K562 (cell line): ENCODE data around the gene SLC2A13. TPM values are rescaled to one million over a fixed set of nuclear protein-coding genes. Genes with fewer than 3 reads are reported as not detected.

ENCODE experiments used
- ATAC-seq: fragments of 200-7000 bp; cut with Tn5 transposase; 3 replicates; pipeline ENCODE4 v1.9.1; 2020; ENCODE audit warnings: moderate library complexity
- BruUV-seq: library from RNA; stranded (reverse); fragments of 400-500 nt; replicated peaks from 2 replicates; lab custom pipeline; 2021; lab: Mats Ljungman, UMichigan
- CTCF ChIA-PET: fragments of 300-600 bp; formaldehyde crosslinking; extraction: SDS; loops from one replicate; lab custom pipeline; 2021; ENCODE audit warnings: low intra/inter-chr PET ratio; lab: Yijun Ruan, JAX
- POLR2A ChIA-PET: fragments of 300-600, 350-650 bp; sonication (Branson Sonifier 250); formaldehyde crosslinking; extraction: SDS; loops from one replicate; lab custom pipeline; 2021; ENCODE audit warnings: antibody characterized with exemption, inconsistent platforms; lab: Yijun Ruan, JAX
- DNase-seq, 4 experiments: peaks; one replicate each; pipeline versions ENCODE4 v3.0.0 to v3.0.0-alpha.2; 2011 to 2018; ENCODE audit warnings: low spot score in 3 of 4, mixed read lengths in 3 of 4; ENCODE audit errors: extremely low read depth in 1 of 4
- FAIRE-seq: peaks from 2 replicates; lab custom pipeline; 2011; peaks lifted over from hg19 to GRCh38; lab: Jason Lieb, UNC
- H2AFZ ChIP-seq: 2 replicates; pipeline ENCODE4 v1.6.0; 2011; ENCODE audit warnings: low read depth, low read length, control low read depth, inconsistent platforms
- H3K27ac ChIP-seq: fragments of 200-600 bp; 3 replicates; pipeline ENCODE4 v1.8.0; 2011; ENCODE audit warnings: low read depth, mild to moderate bottlenecking, control low read depth, inconsistent platforms, low read length, moderate library complexity, mixed read lengths; ENCODE audit errors: extremely low read depth
- H3K27me3 ChIP-seq, 2 experiments: fragments of 300-600 bp in 1 of 2; 2 replicates in 1 of 2; 3 replicates in 1 of 2; pipeline versions ENCODE4 v1.6.0 to v1.8.0; 2011; ENCODE audit warnings: inconsistent platforms in 2 of 2, low read length in 2 of 2, mild to moderate bottlenecking in 1 of 2, mixed read lengths in 1 of 2, moderate library complexity in 1 of 2; ENCODE audit not compliant: control insufficient read depth in 2 of 2, insufficient read depth in 2 of 2
- H3K36me3 ChIP-seq: fragments of 300-600 bp; 3 replicates; pipeline ENCODE4 v1.8.0; 2011; ENCODE audit warnings: mild to moderate bottlenecking, low read length, inconsistent platforms; ENCODE audit not compliant: control insufficient read depth, insufficient read depth
- H3K4me1 ChIP-seq, 2 experiments: fragments of 200-600 bp in 1 of 2; replicated peaks in 1 of 2; 2 replicates in 1 of 2; 3 replicates in 1 of 2; pipeline versions ENCODE4 v1.5.1 to v1.8.0; 2011; ENCODE audit warnings: inconsistent platforms in 2 of 2, low read length in 2 of 2, mild to moderate bottlenecking in 1 of 2, mixed read lengths in 1 of 2, moderate library complexity in 1 of 2; ENCODE audit not compliant: control insufficient read depth in 2 of 2, insufficient read depth in 2 of 2
- H3K4me2 ChIP-seq: 2 replicates; pipeline ENCODE4 v1.6.1; 2011; ENCODE audit warnings: low read length, control low read depth, inconsistent platforms, mixed read lengths; ENCODE audit not compliant: insufficient read depth
- H3K4me3 ChIP-seq: fragments of 200-600 bp; sonication (generic), shearing (Covaris generic); 2 replicates; pipeline ENCODE4 v1.5.1; 2016; ENCODE audit warnings: control low read depth, inconsistent platforms
- H3K79me2 ChIP-seq: fragments of 200-600 bp; 3 replicates; pipeline ENCODE4 v1.8.0; 2011; ENCODE audit warnings: low read length, inconsistent platforms; ENCODE audit not compliant: control insufficient read depth, insufficient read depth
- H3K9ac ChIP-seq, 2 experiments: 2 replicates each; pipeline versions ENCODE4 v1.6.0 to v1.6.1; 2011; ENCODE audit warnings: low read depth in 2 of 2, low read length in 2 of 2, control low read depth in 1 of 2, inconsistent platforms in 1 of 2, mild to moderate bottlenecking in 1 of 2, mixed read lengths in 1 of 2; ENCODE audit not compliant: insufficient read depth in 1 of 2
- H3K9me1 ChIP-seq: one replicate; pipeline ENCODE4 v1.6.0; 2011; ENCODE audit warnings: inconsistent platforms, mild to moderate bottlenecking, low read length, moderate library complexity; ENCODE audit not compliant: control insufficient read depth, insufficient read depth
- H3K9me3 ChIP-seq: replicated peaks from 2 replicates; pipeline ENCODE4 v1.5.1; 2011; ENCODE audit warnings: low read depth, low read length, inconsistent platforms; ENCODE audit not compliant: control insufficient read depth, insufficient read depth
- H4K20me1 ChIP-seq: replicated peaks from 2 replicates; pipeline ENCODE4 v1.6.1; 2011; ENCODE audit warnings: low read length, inconsistent platforms, mixed read lengths; ENCODE audit not compliant: control insufficient read depth, insufficient read depth
- ARID3A ChIP-seq: IDR thresholded peaks from 2 replicates; pipeline ENCODE4 v1.6.1; 2012; ENCODE audit warnings: low read depth, low read length, improper control_type of control experiment, borderline replicate concordance
- BRD4 ChIP-seq: fragments of 200-600 bp; sonication (generic); IDR thresholded peaks from 2 replicates; pipeline ENCODE4 v1.6.1; 2017; ENCODE audit warnings: inconsistent platforms
- CTCF ChIP-seq, 3 experiments: IDR thresholded peaks in 2 of 3; conservative IDR thresholded peaks in 1 of 3; 2 replicates each; pipeline ENCODE4 v1.5.1; 2011 to 2012; ENCODE audit warnings: low read length in 3 of 3, mild to moderate bottlenecking in 3 of 3, control low read depth in 2 of 3, improper control_type of control experiment in 1 of 3, inconsistent platforms in 1 of 3, low read depth in 1 of 3, mixed read lengths in 1 of 3, moderate library complexity in 1 of 3; ENCODE audit not compliant: insufficient read depth in 2 of 3
- JUND ChIP-seq, 2 experiments: IDR thresholded peaks; 2 replicates in 1 of 2; 3 replicates in 1 of 2; pipeline ENCODE4 v1.6.1; 2011; ENCODE audit warnings: borderline replicate concordance in 2 of 2, low read depth in 2 of 2, low read length in 2 of 2, improper control_type of control experiment in 1 of 2, missing biosample characterization in 1 of 2, missing genetic modification characterization in 1 of 2, missing genetic modification reagents in 1 of 2
- MAFF ChIP-seq: IDR thresholded peaks from 2 replicates; pipeline ENCODE4 v1.6.1; 2012; ENCODE audit warnings: low read length, improper control_type of control experiment
- RAD21 ChIP-seq, 2 experiments: fragments of 250-450 bp in 1 of 2; fragments of 450-650 bp in 1 of 2; sonication (Bioruptor Pico) in 1 of 2; formaldehyde crosslinking in 1 of 2; IDR thresholded peaks in 1 of 2; conservative IDR thresholded peaks in 1 of 2; 2 replicates each; pipeline versions ENCODE4 v1.4.0 to v1.8.0; 2020 to 2022; ENCODE audit warnings: mild to moderate bottlenecking in 2 of 2, moderate library complexity in 1 of 2
- RBM39 ChIP-seq: fragments of 200-400 bp; formaldehyde crosslinking; optimal IDR thresholded peaks from 2 replicates; pipeline ENCODE3; 2018; ENCODE audit warnings: low read depth, low read length
- SIN3B ChIP-seq: fragments of 450-650 bp; IDR thresholded peaks from 2 replicates; pipeline ENCODE4 v1.6.1; 2017; ENCODE audit warnings: low read depth, mild to moderate bottlenecking, moderate library complexity
- SIRT6 ChIP-seq: IDR thresholded peaks from one replicate; pipeline ENCODE4 v1.6.1; 2012; ENCODE audit warnings: low read depth, mild to moderate bottlenecking, control low read depth, inconsistent platforms, low read length, moderate library complexity
- SMARCB1 ChIP-seq: IDR thresholded peaks from 2 replicates; pipeline ENCODE4 v1.6.1; 2011; ENCODE audit warnings: improper control_type of control experiment, low read depth; ENCODE audit not compliant: insufficient read length
- SNIP1 ChIP-seq: fragments of 450-650 bp; IDR thresholded peaks from 2 replicates; pipeline ENCODE4 v1.7.1; 2017; ENCODE audit warnings: low read depth, mild to moderate bottlenecking
- TEAD4 ChIP-seq, 2 experiments: sonication (generic) in 1 of 2; formaldehyde crosslinking in 1 of 2; IDR thresholded peaks; 2 replicates each; pipeline versions ENCODE4 v1.6.1 to v1.8.0; 2012 to 2022; ENCODE audit warnings: borderline replicate concordance in 1 of 2, inconsistent platforms in 1 of 2, low read length in 1 of 2, mild to moderate bottlenecking in 1 of 2, missing genetic modification reagents in 1 of 2
- ZBTB17 ChIP-seq: fragments of 450-650 bp; formaldehyde crosslinking; IDR thresholded peaks from 2 replicates; pipeline ENCODE4 v1.4.0; 2020; ENCODE audit warnings: mild to moderate bottlenecking
- WGBS: fragments of 100-300 bp; shearing (Covaris generic); methylation state at CpG from one replicate; pipeline ENCODE4 v1.1.6; 2016; ENCODE audit warnings: low coverage, mixed read lengths; ENCODE audit not compliant: insufficient coverage; ENCODE audit errors: missing lambda C conversion rate; 5-methylcytosine and 5-hydroxymethylcytosine counted together
- in situ Hi-C: fragments of 300-500 bp; cut with MboI; formaldehyde crosslinking; loops from 4 replicates; pipeline ENCODE4 v1.15.0; 2018; ENCODE audit warnings: inconsistent platforms, mixed read lengths
- intact Hi-C: fragments of 100-400 bp; cut with micrococcal nuclease; formaldehyde crosslinking; loops from 2 replicates; pipeline ENCODE4 v1.14.2; 2022
- polyA plus RNA-seq, 8 experiments: library from polyadenylated mRNA; depleted of rRNA in 4 of 8; stranded (reverse) in 5 of 8; unstranded in 3 of 8; fragments of >200 nt; fragmentation: Nextera tagmentation in 2 of 8; fragmentation: Illumina TruSeq in 1 of 8; extraction: Ambion mirVana in 2 of 8; extraction: Trizol in 1 of 8; gene quantifications; 2 replicates each; pipeline versions ENCODE4 v1.2.1 to v1.2.3, GENCODE V29; 2011 to 2014; ENCODE audit warnings: inconsistent platforms in 1 of 8, missing spikeins in 1 of 8
- total RNA-seq, 7 experiments: library from RNA; depleted of rRNA in 6 of 7; stranded (reverse); fragments of >200 nt in 6 of 7; fragmentation: Illumina TruSeq in 2 of 7; extraction: Trizol in 2 of 7; gene quantifications; 2 replicates each; pipeline versions ENCODE4 v1.2.1 to v1.2.3, GENCODE V29; 2011 to 2021; ENCODE audit warnings: low replicate concordance in 1 of 7

The SLC2A13 gene
- total and polyA plus RNA-seq, 9 of the 15 experiments (the other 6 are each of a cell fraction or from before 2014, with no cell fraction given): 1.7 to 12.4 (median 9.0) TPM

DNA sequence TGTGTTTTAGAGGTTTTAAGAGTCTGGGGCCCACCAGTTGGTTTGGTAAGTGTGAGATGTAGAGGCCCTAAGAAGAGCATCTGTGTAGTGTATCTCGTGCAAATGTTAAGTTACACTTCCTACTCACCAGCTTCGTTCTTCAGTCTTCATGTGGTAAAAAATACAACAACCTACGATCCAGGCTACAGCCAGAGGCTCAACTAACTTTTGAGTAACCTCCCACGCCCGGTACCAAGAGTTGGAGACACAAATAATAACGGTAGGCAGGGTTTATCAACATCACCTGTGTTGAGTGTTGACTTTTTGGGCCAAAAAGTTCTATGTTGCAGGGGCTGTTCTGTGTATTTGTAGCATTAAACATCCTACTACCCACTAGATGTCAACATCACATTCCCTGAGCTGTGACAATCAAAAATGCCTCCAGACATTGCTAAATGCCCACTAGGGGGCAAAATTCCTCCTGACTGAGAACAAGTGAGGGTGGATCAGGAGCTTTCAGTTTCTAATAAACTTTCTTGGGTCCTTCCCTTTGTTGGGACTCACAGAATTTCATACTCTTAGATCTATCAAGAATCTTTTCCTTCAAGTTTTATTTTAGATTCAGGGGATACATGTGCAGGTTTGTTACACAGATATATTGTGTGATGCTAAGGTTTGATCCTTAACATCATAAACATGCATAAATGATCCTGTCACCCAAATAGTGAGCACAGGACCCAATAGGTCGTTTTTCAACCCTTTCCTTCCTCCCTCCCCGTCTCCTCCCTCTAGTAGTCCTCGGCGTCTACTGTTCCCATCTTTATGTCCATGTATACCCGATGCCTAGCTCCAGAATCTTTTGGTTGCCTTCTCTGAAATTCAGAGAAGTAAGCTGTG is 94.7 kb downstream of the SLC2A13 start:
- Histone ChIP-seq H3K4me1 (no peaks in the 10 kb centered on the region), H3K27me3 (no peaks in the 10 kb centered on the region), H3K79me2 (no peaks in the 10 kb centered on the region), H3K27ac (no peak overlapping the region), H3K4me3 (no peak overlapping the region), H3K9me3 (no peaks in the 10 kb centered on the region), H3K4me2 (no peak overlapping the region; the same call in 1 of the 2 replicates), H2AFZ (no peak overlapping the region; the same call in 1 of the 2 replicates), H3K9ac (no peak overlapping the region), H3K36me3 (no peaks in the 10 kb centered on the region), H4K20me1 (no peaks in the 10 kb centered on the region), H3K9me1 (no peaks in the 10 kb centered on the region)
- DNase-seq: peak; percentile 45 to 75 (median 49)
- FAIRE-seq: peak; percentile 86
- whole genome bisulfite sequencing: 44% methylated on average over 11 of the region's 11 CpGs
- ChIA-PET CTCF (interaction anchor here (0.6 to 2.8 kb wide), 3 partner anchors 12 to 96 kb away, joined by 3 to 30 read pairs (median 4); no protein-coding TSS in a partner anchor), POLR2A (interaction anchor here (0.8 to 1.1 kb wide), 2 partner anchors 93 to 316 kb away, joined by 3 to 7 read pairs; no protein-coding TSS in a partner anchor)
- in situ Hi-C loops: loop anchor here (10.0 kb wide), 1 partner anchor 94 kb away; the partner anchor contains the start of gene SLC2A13
- peak; percentile 98 for ATAC-seq
- no TSS peak for BruUV-seq
- intact Hi-C loops: loop anchor here (1.0 kb wide), 1 partner anchor 96 kb away; no protein-coding TSS in a partner anchor
- TF ChIP-seq CTCF (IDR thresholded peaks at IDR 0.05 in 2 of 3, conservative IDR thresholded peaks at IDR 0.05 in 1 of 3; ENCODE audit: insufficient read depth in 2 of 3, low read depth in 1 of 3, low read length in 3 of 3) (peak; percentile 67 to 94 (median 91)), SIN3B (no peak), ZBTB17 (CRISPR knock-in tag) (no peak), RAD21 (CRISPR knock-in tag; conservative IDR thresholded peaks at IDR 0.05 in 1 of 2, IDR thresholded peaks at IDR 0.05 in 1 of 2) (peak; percentile 62 to 75), ARID3A (peak; percentile 64; the same call in 1 of the 2 replicates), TEAD4 (IDR thresholded peaks at IDR 0.05; ENCODE audit: low read length) (0 out of 2 replicates have a peak, but pooled peaks have one; percentile 31), TEAD4 (CRISPR knock-in tag; IDR thresholded peaks at IDR 0.05; ENCODE audit: borderline replicate concordance) (no peak), SIRT6 (no peak), SNIP1 (no peak), JUND (IDR thresholded peaks at IDR 0.05; ENCODE audit: borderline replicate concordance, low read depth, low read length) (0 out of 2 replicates have a peak, but pooled peaks have one; percentile 14), JUND (tag; IDR thresholded peaks at IDR 0.05; ENCODE audit: borderline replicate concordance, low read depth, low read length) (no peak), BRD4 (no peak), RBM39 (no peak), SMARCB1 (no peak), MAFF (no peak)
